Trophoblast cell (in vitro differentiated cells and primary cell): ENCODE results near the gene GLIS2.

Experiments used
- DNase-seq, 2 donors: peaks; one replicate each; pipeline ENCODE4 v3.0.0-alpha.2; 2016
- H2AFZ ChIP-seq: 2 replicates; pipeline ENCODE4 v1.6.1; 2013; ENCODE audit warnings: low read length, moderate library complexity, mild to moderate bottlenecking; ENCODE audit not compliant: insufficient read depth, poor library complexity
- H2AK5ac ChIP-seq: 2 replicates; pipeline ENCODE4 v1.6.1; 2013; ENCODE audit warnings: mild to moderate bottlenecking, low read length
- H2BK120ac ChIP-seq: 2 replicates; pipeline ENCODE4 v1.6.1; 2013; ENCODE audit warnings: low read length, mild to moderate bottlenecking, moderate library complexity; ENCODE audit not compliant: insufficient read depth, poor library complexity
- H2BK12ac ChIP-seq: 2 replicates; pipeline ENCODE4 v1.6.1; 2013; ENCODE audit warnings: mild to moderate bottlenecking, low read length, moderate library complexity
- H2BK5ac ChIP-seq: 2 replicates; pipeline ENCODE4 v1.6.1; 2013; ENCODE audit warnings: low read length, low read depth, moderate library complexity, mild to moderate bottlenecking; ENCODE audit not compliant: poor library complexity
- H3K14ac ChIP-seq: 2 replicates; pipeline ENCODE4 v1.6.1; 2013; ENCODE audit warnings: mild to moderate bottlenecking, low read length
- H3K18ac ChIP-seq: 2 replicates; pipeline ENCODE4 v1.6.1; 2013; ENCODE audit warnings: mild to moderate bottlenecking, low read length
- H3K23ac ChIP-seq: 2 replicates; pipeline ENCODE4 v1.6.1; 2013; ENCODE audit warnings: low read length
- H3K27ac ChIP-seq: 2 replicates; pipeline ENCODE4 v1.5.1; 2013; ENCODE audit warnings: low read depth, mild to moderate bottlenecking, inconsistent platforms, low read length, moderate library complexity
- H3K27me3 ChIP-seq: 2 replicates; pipeline ENCODE4 v1.6.1; 2013; ENCODE audit warnings: inconsistent platforms, mild to moderate bottlenecking, low read length, moderate library complexity; ENCODE audit not compliant: insufficient read depth
- H3K36me3 ChIP-seq, 2 experiments: 1 replicate in 1 of 2; 2 replicates in 1 of 2; pipeline ENCODE4 v1.6.1; 2013; ENCODE audit warnings: low read length in 2 of 2, mild to moderate bottlenecking in 2 of 2, moderate library complexity in 1 of 2; ENCODE audit not compliant: insufficient read depth in 2 of 2, control insufficient read depth in 1 of 2
- H3K4ac ChIP-seq: 2 replicates; pipeline ENCODE4 v1.6.1; 2013; ENCODE audit warnings: low read depth, mild to moderate bottlenecking, low read length, moderate library complexity
- H3K4me1 ChIP-seq, 2 experiments: 1 replicate in 1 of 2; 2 replicates in 1 of 2; pipeline ENCODE4 v1.6.1; 2013; ENCODE audit warnings: low read length in 2 of 2, mild to moderate bottlenecking in 2 of 2, moderate library complexity in 1 of 2; ENCODE audit not compliant: insufficient read depth in 2 of 2, control insufficient read depth in 1 of 2
- H3K4me2 ChIP-seq: 2 replicates; pipeline ENCODE4 v1.6.1; 2013; ENCODE audit warnings: inconsistent platforms, mild to moderate bottlenecking, low read length, moderate library complexity
- H3K4me3 ChIP-seq: 2 replicates; pipeline ENCODE4 v1.5.1; 2013; ENCODE audit warnings: mild to moderate bottlenecking, low read depth, low read length, inconsistent platforms
- H3K79me1 ChIP-seq: one replicate; pipeline ENCODE4 v1.6.1; 2013; ENCODE audit warnings: low read length
- H3K79me2 ChIP-seq: 2 replicates; pipeline ENCODE4 v1.6.1; 2013; ENCODE audit warnings: low read length, mild to moderate bottlenecking; ENCODE audit not compliant: control insufficient read depth, insufficient read depth, poor library complexity
- H3K9ac ChIP-seq: 2 replicates; pipeline ENCODE4 v1.6.1; 2013; ENCODE audit warnings: mild to moderate bottlenecking, low read length
- H3K9me3 ChIP-seq: 2 replicates; pipeline ENCODE4 v1.6.1; 2013; ENCODE audit warnings: low read depth, mild to moderate bottlenecking, control low read depth, inconsistent platforms, low read length; ENCODE audit not compliant: insufficient read depth
- H4K12ac ChIP-seq: 2 replicates; pipeline ENCODE4 v1.6.1; 2013; ENCODE audit warnings: low read depth, mild to moderate bottlenecking, low read length, moderate library complexity
- H4K8ac ChIP-seq: 2 replicates; pipeline ENCODE4 v1.6.1; 2013; ENCODE audit warnings: low read depth, mild to moderate bottlenecking, low read length, moderate library complexity
- H4K91ac ChIP-seq: one replicate; pipeline ENCODE4 v1.6.1; 2013; ENCODE audit warnings: low read depth, mild to moderate bottlenecking, low read length, moderate library complexity
- WGBS: extraction: QIAGEN DNeasy Blood & Tissue Kit; methylation state at CpG from one replicate; pipeline ENCODE4 v1.1.7; 2013; ENCODE audit warnings: missing lambda C conversion rate; ENCODE audit not compliant: insufficient read length, insufficient coverage; ENCODE audit errors: extremely low coverage; 5-methylcytosine and 5-hydroxymethylcytosine counted together

The GLIS2 gene

DNA sequence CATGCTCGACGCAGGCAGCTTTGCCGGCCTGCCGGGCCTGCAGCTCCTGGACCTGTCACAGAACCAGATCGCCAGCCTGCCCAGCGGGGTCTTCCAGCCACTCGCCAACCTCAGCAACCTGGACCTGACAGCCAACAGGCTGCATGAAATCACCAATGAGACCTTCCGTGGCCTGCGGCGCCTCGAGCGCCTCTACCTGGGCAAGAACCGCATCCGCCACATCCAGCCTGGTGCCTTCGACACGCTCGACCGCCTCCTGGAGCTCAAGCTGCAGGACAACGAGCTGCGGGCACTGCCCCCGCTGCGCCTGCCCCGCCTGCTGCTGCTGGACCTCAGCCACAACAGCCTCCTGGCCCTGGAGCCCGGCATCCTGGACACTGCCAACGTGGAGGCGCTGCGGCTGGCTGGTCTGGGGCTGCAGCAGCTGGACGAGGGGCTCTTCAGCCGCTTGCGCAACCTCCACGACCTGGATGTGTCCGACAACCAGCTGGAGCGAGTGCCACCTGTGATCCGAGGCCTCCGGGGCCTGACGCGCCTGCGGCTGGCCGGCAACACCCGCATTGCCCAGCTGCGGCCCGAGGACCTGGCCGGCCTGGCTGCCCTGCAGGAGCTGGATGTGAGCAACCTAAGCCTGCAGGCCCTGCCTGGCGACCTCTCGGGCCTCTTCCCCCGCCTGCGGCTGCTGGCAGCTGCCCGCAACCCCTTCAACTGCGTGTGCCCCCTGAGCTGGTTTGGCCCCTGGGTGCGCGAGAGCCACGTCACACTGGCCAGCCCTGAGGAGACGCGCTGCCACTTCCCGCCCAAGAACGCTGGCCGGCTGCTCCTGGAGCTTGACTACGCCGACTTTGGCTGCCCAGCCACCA lies 65.4 kb downstream of the GLIS2 start:
- no peak overlapping the region for H3K4ac ChIP-seq
- peaks cover 4% of the 10 kb centered on the region for H3K9me3 ChIP-seq
- no peak overlapping the region for H3K27ac ChIP-seq
- H4K8ac ChIP-seq: no peak overlapping the region
- H3K4me2 ChIP-seq: no peak overlapping the region
- peaks cover 3% of the 10 kb centered on the region for H3K79me1 ChIP-seq
- no peak overlapping the region for H3K9ac ChIP-seq
- no peak overlapping the region for H2AFZ ChIP-seq
- peaks cover 3% of the 10 kb centered on the region for H3K79me2 ChIP-seq
- no peak overlapping the region for H3K18ac ChIP-seq
- no peak overlapping the region for H3K4me3 ChIP-seq
- no peak overlapping the region for H3K23ac ChIP-seq
- H3K4me1 ChIP-seq: peaks cover 26 to 48% of the 10 kb centered on the region in 2 experiments
- no peak overlapping the region for H4K91ac ChIP-seq
- no peaks in the 10 kb centered on the region for H3K27me3 ChIP-seq
- H2BK120ac ChIP-seq: no peak overlapping the region
- H3K14ac ChIP-seq: no peak overlapping the region
- no peak overlapping the region for H2AK5ac ChIP-seq
- no peak overlapping the region for H2BK5ac ChIP-seq
- no peak overlapping the region for H4K12ac ChIP-seq
- H2BK12ac ChIP-seq: no peak overlapping the region
- peak; percentile 59 to 61 for DNase-seq
- WGBS: no CpG with 5 or more reads among the region's 59 CpGs
- peaks cover 40 to 41% of the 10 kb centered on the region in 2 experiments for H3K36me3 ChIP-seq

DNA sequence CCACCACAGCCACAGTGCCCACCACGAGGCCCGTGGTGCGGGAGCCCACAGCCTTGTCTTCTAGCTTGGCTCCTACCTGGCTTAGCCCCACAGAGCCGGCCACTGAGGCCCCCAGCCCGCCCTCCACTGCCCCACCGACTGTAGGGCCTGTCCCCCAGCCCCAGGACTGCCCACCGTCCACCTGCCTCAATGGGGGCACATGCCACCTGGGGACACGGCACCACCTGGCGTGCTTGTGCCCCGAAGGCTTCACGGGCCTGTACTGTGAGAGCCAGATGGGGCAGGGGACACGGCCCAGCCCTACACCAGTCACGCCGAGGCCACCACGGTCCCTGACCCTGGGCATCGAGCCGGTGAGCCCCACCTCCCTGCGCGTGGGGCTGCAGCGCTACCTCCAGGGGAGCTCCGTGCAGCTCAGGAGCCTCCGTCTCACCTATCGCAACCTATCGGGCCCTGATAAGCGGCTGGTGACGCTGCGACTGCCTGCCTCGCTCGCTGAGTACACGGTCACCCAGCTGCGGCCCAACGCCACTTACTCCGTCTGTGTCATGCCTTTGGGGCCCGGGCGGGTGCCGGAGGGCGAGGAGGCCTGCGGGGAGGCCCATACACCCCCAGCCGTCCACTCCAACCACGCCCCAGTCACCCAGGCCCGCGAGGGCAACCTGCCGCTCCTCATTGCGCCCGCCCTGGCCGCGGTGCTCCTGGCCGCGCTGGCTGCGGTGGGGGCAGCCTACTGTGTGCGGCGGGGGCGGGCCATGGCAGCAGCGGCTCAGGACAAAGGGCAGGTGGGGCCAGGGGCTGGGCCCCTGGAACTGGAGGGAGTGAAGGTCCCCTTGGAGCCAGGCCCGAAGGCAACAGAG lies 66.3 kb downstream of the GLIS2 start:
- Histone ChIP-seq H4K8ac (no peak overlapping the region), H3K4ac (no peak overlapping the region), H3K4me3 (no peak overlapping the region), H3K14ac (no peak overlapping the region), H3K23ac (no peak overlapping the region), H3K4me1 (peaks cover 27 to 50% of the 10 kb centered on the region in 2 experiments), H2BK5ac (no peak overlapping the region), H3K27me3 (no peaks in the 10 kb centered on the region), H3K79me1 (peaks cover 11% of the 10 kb centered on the region), H3K27ac (no peak overlapping the region), H3K79me2 (peaks cover 4% of the 10 kb centered on the region), H3K9me3 (peaks cover 4% of the 10 kb centered on the region), H2AK5ac (no peak overlapping the region), H3K18ac (no peak overlapping the region), H2AFZ (no peak overlapping the region), H3K9ac (no peak overlapping the region), H2BK12ac (no peak overlapping the region), H4K91ac (no peak overlapping the region), H3K36me3 (peaks cover 39 to 40% of the 10 kb centered on the region in 2 experiments), H2BK120ac (no peak overlapping the region), H3K4me2 (no peak overlapping the region), H4K12ac (no peak overlapping the region)
- no CpG with 5 or more reads among the region's 55 CpGs for WGBS
- DNase-seq: no peak

DNA sequence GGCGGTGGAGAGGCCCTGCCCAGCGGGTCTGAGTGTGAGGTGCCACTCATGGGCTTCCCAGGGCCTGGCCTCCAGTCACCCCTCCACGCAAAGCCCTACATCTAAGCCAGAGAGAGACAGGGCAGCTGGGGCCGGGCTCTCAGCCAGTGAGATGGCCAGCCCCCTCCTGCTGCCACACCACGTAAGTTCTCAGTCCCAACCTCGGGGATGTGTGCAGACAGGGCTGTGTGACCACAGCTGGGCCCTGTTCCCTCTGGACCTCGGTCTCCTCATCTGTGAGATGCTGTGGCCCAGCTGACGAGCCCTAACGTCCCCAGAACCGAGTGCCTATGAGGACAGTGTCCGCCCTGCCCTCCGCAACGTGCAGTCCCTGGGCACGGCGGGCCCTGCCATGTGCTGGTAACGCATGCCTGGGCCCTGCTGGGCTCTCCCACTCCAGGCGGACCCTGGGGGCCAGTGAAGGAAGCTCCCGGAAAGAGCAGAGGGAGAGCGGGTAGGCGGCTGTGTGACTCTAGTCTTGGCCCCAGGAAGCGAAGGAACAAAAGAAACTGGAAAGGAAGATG lies 67.0 kb downstream of the GLIS2 start:
- Histone ChIP-seq H3K23ac (no peak overlapping the region), H3K18ac (no peak overlapping the region), H3K9me3 (peaks cover 4% of the 10 kb centered on the region), H3K4me1 (peaks cover 29 to 51% of the 10 kb centered on the region in 2 experiments), H2BK120ac (no peak overlapping the region), H4K8ac (no peak overlapping the region), H3K4me3 (no peak overlapping the region), H3K27ac (no peak overlapping the region), H3K4ac (no peak overlapping the region), H4K91ac (no peak overlapping the region), H3K79me2 (peaks cover 6% of the 10 kb centered on the region), H2BK12ac (no peak overlapping the region), H4K12ac (no peak overlapping the region), H3K36me3 (peaks cover 39 to 40% of the 10 kb centered on the region in 2 experiments), H3K27me3 (no peaks in the 10 kb centered on the region), H3K4me2 (no peak overlapping the region), H3K9ac (no peak overlapping the region), H2BK5ac (no peak overlapping the region), H2AFZ (no peak overlapping the region), H2AK5ac (no peak overlapping the region), H3K14ac (no peak overlapping the region), H3K79me1 (peaks cover 17% of the 10 kb centered on the region)
- WGBS: no CpG with 5 or more reads among the region's 21 CpGs
- no peak for DNase-seq

DNA sequence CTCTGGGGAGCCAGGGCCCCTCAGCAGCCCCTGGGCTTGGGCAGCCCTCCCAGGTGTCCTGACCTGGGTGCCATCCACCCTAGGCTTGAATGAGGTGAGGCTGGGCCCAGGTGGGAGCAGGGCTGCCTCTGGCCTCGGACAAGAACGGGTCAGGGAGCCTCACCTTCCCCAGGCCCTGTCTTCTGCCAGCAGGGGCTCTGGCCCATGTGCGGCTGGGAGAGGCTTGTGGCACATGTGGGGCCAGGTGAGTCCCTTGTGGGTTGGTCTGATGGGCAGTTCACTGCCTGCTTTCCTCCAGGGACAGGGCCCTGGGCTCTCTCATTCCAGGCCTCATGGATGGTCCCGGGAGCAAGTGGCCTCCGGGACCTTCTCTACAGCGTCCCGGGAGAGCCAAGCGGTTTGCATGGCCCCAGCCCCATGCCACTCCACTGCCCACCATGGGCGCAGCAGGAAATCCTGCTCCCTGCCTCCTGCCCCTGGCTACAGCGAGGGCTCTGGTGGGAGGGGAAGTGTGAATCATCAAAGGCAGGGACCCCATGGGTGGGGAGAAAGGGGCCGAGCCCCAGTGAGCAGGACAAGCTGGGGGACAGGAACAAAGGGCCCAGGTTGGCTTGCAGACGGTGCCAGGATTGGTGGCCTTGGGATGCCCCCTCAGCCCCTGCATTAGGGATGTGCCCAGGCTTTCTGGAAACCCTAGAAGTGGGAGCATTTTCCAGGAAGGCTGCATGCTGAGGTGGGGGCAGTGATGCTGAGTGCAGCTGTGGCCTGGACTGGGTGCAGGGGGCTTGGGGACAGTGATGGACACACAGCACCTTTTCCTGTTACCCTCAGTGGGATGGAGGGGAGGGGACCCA lies 68.0 kb downstream of the GLIS2 start:
- H3K4me2 ChIP-seq: no peak overlapping the region
- peak overlapping the region; percentile 19 for H3K18ac ChIP-seq
- H3K4me3 ChIP-seq: no peak overlapping the region
- H4K91ac ChIP-seq: no peak overlapping the region
- H3K4me1 ChIP-seq: peaks cover 35 to 50% of the 10 kb centered on the region in 2 experiments
- H3K23ac ChIP-seq: no peak overlapping the region
- no peak overlapping the region for H2AK5ac ChIP-seq
- no CpG with 5 or more reads among the region's 12 CpGs for whole genome bisulfite sequencing
- H3K4ac ChIP-seq: no peak overlapping the region
- H2AFZ ChIP-seq: no peak overlapping the region
- no peak for DNase-seq
- H3K27me3 ChIP-seq: no peaks in the 10 kb centered on the region
- H3K79me2 ChIP-seq: peaks cover 12% of the 10 kb centered on the region
- H3K9ac ChIP-seq: no peak overlapping the region
- H2BK120ac ChIP-seq: no peak overlapping the region
- no peak overlapping the region for H4K12ac ChIP-seq
- H3K27ac ChIP-seq: peak overlapping the region; percentile 9
- no peak overlapping the region for H2BK12ac ChIP-seq
- no peak overlapping the region for H2BK5ac ChIP-seq
- no peak overlapping the region for H3K14ac ChIP-seq
- peaks cover 24% of the 10 kb centered on the region for H3K79me1 ChIP-seq
- no peak overlapping the region for H4K8ac ChIP-seq
- peaks cover 4% of the 10 kb centered on the region for H3K9me3 ChIP-seq
- H3K36me3 ChIP-seq: peaks cover 35 to 40% of the 10 kb centered on the region in 2 experiments
